Activated naive CD4-positive, alpha-beta T cell treated with anti-CD3 and anti-CD28 coated beads for 36 hours (primary cell): ENCODE results near the gene RASIP1. TPM values are rescaled to one million over a fixed set of nuclear protein-coding genes. Genes with fewer than 3 reads are reported as not detected.
"Not testable (repeated sequence)": the region's sequence is repeated elsewhere in the genome, so short reads cannot be mapped to it uniquely, and the experiment has no call there.

Experiments
- CTCF ChIA-PET: fragments of 350-600 bp; sonication (Branson Sonifier 250); formaldehyde crosslinking; loops from one replicate; lab custom pipeline; 2021; ENCODE audit warnings: antibody characterized with exemption; lab: Charles Lee
- DNase-seq: peaks from one replicate; pipeline ENCODE4 v3.0.0-alpha.2; 2020
- H3K27ac Mint-ChIP-seq: one replicate; pipeline ENCODE4 v1.8.0; 2021; ENCODE audit warnings: mild to moderate bottlenecking, mixed read lengths
- H3K27me3 Mint-ChIP-seq: one replicate; pipeline ENCODE4 v1.8.0; 2021; ENCODE audit warnings: low read depth, mixed read lengths
- H3K36me3 Mint-ChIP-seq: one replicate; pipeline ENCODE4 v1.8.0; 2021; ENCODE audit warnings: low read depth, mixed read lengths
- H3K4me1 Mint-ChIP-seq: one replicate; pipeline ENCODE4 v1.8.0; 2021; ENCODE audit warnings: low read depth, mixed read lengths
- H3K4me3 Mint-ChIP-seq: one replicate; pipeline ENCODE4 v1.8.0; 2021; ENCODE audit warnings: mild to moderate bottlenecking, moderate library complexity, mixed read lengths
- H3K9me3 Mint-ChIP-seq: one replicate; pipeline ENCODE4 v1.8.0; 2021; ENCODE audit warnings: mixed read lengths
- intact Hi-C: fragments of 100-400 bp; cut with micrococcal nuclease; formaldehyde crosslinking; loops from one replicate; pipeline ENCODE4 v1.15.1; 2023
- total RNA-seq, 2 experiments: library from RNA; stranded (reverse); gene quantifications; one replicate each; pipeline ENCODE4 v1.2.3, GENCODE V29; 2021

RASIP1 gene
- total RNA-seq, 2 experiments from 2014 or later = 0.17 TPM; not detected in 1

GRCh38 chr19:48770266-48770665, 29.9 kb upstream of the RASIP1 start:
- no peaks in the 10 kb centered on the region for H3K36me3 Mint-ChIP-seq
- intact Hi-C loops = no loop called here
- peaks cover 6% of the 10 kb centered on the region for H3K27me3 Mint-ChIP-seq
- H3K4me3 Mint-ChIP-seq = no peak overlapping the region
- CTCF ChIA-PET = interaction anchor here (0.7 kb wide), 2 partner anchors 25 to 45 kb away, joined by 3 read pairs; no protein-coding TSS in a partner anchor
- DNase-seq = no peak
- no peak overlapping the region for H3K27ac Mint-ChIP-seq
- H3K9me3 Mint-ChIP-seq = no peaks in the 10 kb centered on the region
- H3K4me1 Mint-ChIP-seq = no peaks in the 10 kb centered on the region

- Mint-ChIP-seq H3K9me3 (no peaks in the 10 kb centered on the region), H3K4me3 (no peak overlapping the region), H3K36me3 (no peaks in the 10 kb centered on the region), H3K27me3 (peaks cover 6% of the 10 kb centered on the region), H3K4me1 (no peaks in the 10 kb centered on the region), H3K27ac (no peak overlapping the region)
- intact Hi-C loops = no loop called here
- DNase-seq = no peak
- CTCF ChIA-PET = interaction anchor here (0.7 kb wide), 4 partner anchors 26 to 233 kb away, joined by 3 to 5 read pairs (median 3); no protein-coding TSS in a partner anchor
Observed at GRCh38 chr19:48768994-48769713, 28.7 kb upstream of the RASIP1 start.

- DNase-seq, H3K27ac Mint-ChIP-seq, H3K9me3 Mint-ChIP-seq, H3K4me1 Mint-ChIP-seq, H3K36me3 Mint-ChIP-seq, H3K27me3 Mint-ChIP-seq, intact Hi-C loops, H3K4me3 Mint-ChIP-seq: not testable (repeated sequence)
- CTCF ChIA-PET = interaction anchor here (0.7 kb wide), 1 partner anchor 233 kb away, joined by 5 read pairs; no protein-coding TSS in a partner anchor
Observed at GRCh38 chr19:48768171-48768753, 27.9 kb upstream of the RASIP1 start.

GRCh38 chr19:48765816-48766215, 25.4 kb upstream of the RASIP1 start:
- H3K27ac Mint-ChIP-seq, H3K9me3 Mint-ChIP-seq, DNase-seq, H3K4me1 Mint-ChIP-seq, H3K4me3 Mint-ChIP-seq, H3K36me3 Mint-ChIP-seq, H3K27me3 Mint-ChIP-seq, intact Hi-C loops: not testable (repeated sequence)
- CTCF ChIA-PET = interaction anchor here (1.0 kb wide), 1 partner anchor 77 kb away, joined by 5 read pairs; no protein-coding TSS in a partner anchor

GRCh38 chr19:48760504-48761205, 20.2 kb upstream of the RASIP1 start:
- Mint-ChIP-seq H3K9me3 (no peaks in the 10 kb centered on the region), H3K4me1 (peaks cover 5% of the 10 kb centered on the region), H3K4me3 (no peak overlapping the region), H3K36me3 (no peaks in the 10 kb centered on the region), H3K27me3 (peaks cover 7% of the 10 kb centered on the region), H3K27ac (no peak overlapping the region)
- CTCF ChIA-PET = interaction anchor here (0.6 kb wide), 1 partner anchor 49 kb away, joined by 4 read pairs; no protein-coding TSS in a partner anchor
- no peak for DNase-seq
- intact Hi-C loops = no loop called here

GRCh38 chr19:48757741-48758144, 17.3 kb upstream of the RASIP1 start:
- Mint-ChIP-seq H3K27me3 (peaks cover 20% of the 10 kb centered on the region), H3K9me3 (no peaks in the 10 kb centered on the region), H3K4me3 (no peak overlapping the region), H3K4me1 (peaks cover 13% of the 10 kb centered on the region), H3K36me3 (no peaks in the 10 kb centered on the region), H3K27ac (no peak overlapping the region)
- CTCF ChIA-PET = no interaction called here
- intact Hi-C loops = no loop called here
- DNase-seq = no peak

- DNase-seq = no peak
- CTCF ChIA-PET = no interaction called here
- no peaks in the 10 kb centered on the region for H3K36me3 Mint-ChIP-seq
- no peaks in the 10 kb centered on the region for H3K9me3 Mint-ChIP-seq
- H3K4me3 Mint-ChIP-seq = no peak overlapping the region
- H3K27me3 Mint-ChIP-seq = peaks cover 22% of the 10 kb centered on the region
- no peak overlapping the region for H3K27ac Mint-ChIP-seq
- intact Hi-C loops = no loop called here
- H3K4me1 Mint-ChIP-seq = peaks cover 14% of the 10 kb centered on the region
Observed at GRCh38 chr19:48757089-48757675, 16.8 kb upstream of the RASIP1 start.

GRCh38 chr19:48756686-48757085, 16.3 kb upstream of the RASIP1 start:
- H3K4me1 Mint-ChIP-seq = peaks cover 16% of the 10 kb centered on the region
- peaks cover 24% of the 10 kb centered on the region for H3K27me3 Mint-ChIP-seq
- no peaks in the 10 kb centered on the region for H3K9me3 Mint-ChIP-seq
- intact Hi-C loops = no loop called here
- no peaks in the 10 kb centered on the region for H3K36me3 Mint-ChIP-seq
- no peak for DNase-seq
- H3K27ac Mint-ChIP-seq = no peak overlapping the region
- no peak overlapping the region for H3K4me3 Mint-ChIP-seq
- CTCF ChIA-PET = no interaction called here

GRCh38 chr19:48756212-48756611, 15.8 kb upstream of the RASIP1 start:
- Mint-ChIP-seq H3K4me1 (peaks cover 18% of the 10 kb centered on the region), H3K27ac (no peak overlapping the region), H3K9me3 (no peaks in the 10 kb centered on the region), H3K36me3 (no peaks in the 10 kb centered on the region), H3K4me3 (no peak overlapping the region), H3K27me3 (peaks cover 26% of the 10 kb centered on the region)
- CTCF ChIA-PET = interaction anchor here (0.7 kb wide), 1 partner anchor 39 kb away, joined by 3 read pairs; no protein-coding TSS in a partner anchor
- intact Hi-C loops = no loop called here
- no peak for DNase-seq

GRCh38 chr19:48755787-48756186, 15.4 kb upstream of the RASIP1 start:
- CTCF ChIA-PET = interaction anchor here (0.7 kb wide), 1 partner anchor 40 kb away, joined by 3 read pairs; no protein-coding TSS in a partner anchor
- Mint-ChIP-seq H3K27me3 (peaks cover 27% of the 10 kb centered on the region), H3K4me1 (peaks cover 19% of the 10 kb centered on the region), H3K9me3 (no peaks in the 10 kb centered on the region), H3K36me3 (no peaks in the 10 kb centered on the region), H3K27ac (no peak overlapping the region), H3K4me3 (no peak overlapping the region)
- intact Hi-C loops = no loop called here
- no peak for DNase-seq

GRCh38 chr19:48755084-48755641, 14.8 kb upstream of the RASIP1 start, which contains the start of gene FGF21:
FGF21 (plus strand) TSS chr19:48755524; CDS start chr19:48756237, 713 bp downstream.
- peaks cover 22% of the 10 kb centered on the region for H3K27me3 Mint-ChIP-seq
- H3K36me3 Mint-ChIP-seq = no peaks in the 10 kb centered on the region
- CTCF ChIA-PET = interaction anchor here (0.7 kb wide), 1 partner anchor 40 kb away, joined by 3 read pairs; no protein-coding TSS in a partner anchor
- no peak within 1 kb of the TSS for H3K27ac Mint-ChIP-seq
- no peak for DNase-seq
- intact Hi-C loops = no loop called here
- H3K4me3 Mint-ChIP-seq = no peak within 1 kb of the TSS
- no peaks in the 10 kb centered on the region for H3K9me3 Mint-ChIP-seq
- H3K4me1 Mint-ChIP-seq = peaks cover 15% of the 10 kb centered on the region
